Activated T-cell treated with anti-CD3 and anti-CD28 coated beads, Interleukin-2, amount 50 U/mL, for 24 hours (primary cell): ENCODE data around the gene DPF3.

ENCODE experiments used
- DNase-seq: peaks from one replicate; pipeline ENCODE4 v3.0.0-alpha.2; 2020
- H3K27ac Mint-ChIP-seq: 2 replicates; pipeline ENCODE4 v1.8.0; 2020; ENCODE audit warnings: mild to moderate bottlenecking, mixed read lengths
- H3K27me3 Mint-ChIP-seq: 2 replicates; pipeline ENCODE4 v1.8.0; 2020; ENCODE audit warnings: mixed read lengths
- H3K36me3 Mint-ChIP-seq: 2 replicates; pipeline ENCODE4 v1.8.0; 2020; ENCODE audit warnings: low read depth, mixed read lengths
- H3K4me1 Mint-ChIP-seq: 2 replicates; pipeline ENCODE4 v1.8.0; 2020; ENCODE audit warnings: low read depth, mixed read lengths
- H3K4me3 Mint-ChIP-seq: 2 replicates; pipeline ENCODE4 v1.8.0; 2020; ENCODE audit warnings: mild to moderate bottlenecking, moderate library complexity, mixed read lengths
- H3K9me3 Mint-ChIP-seq: 2 replicates; pipeline ENCODE4 v1.8.0; 2020; ENCODE audit warnings: mixed read lengths

The DPF3 gene

DNA sequence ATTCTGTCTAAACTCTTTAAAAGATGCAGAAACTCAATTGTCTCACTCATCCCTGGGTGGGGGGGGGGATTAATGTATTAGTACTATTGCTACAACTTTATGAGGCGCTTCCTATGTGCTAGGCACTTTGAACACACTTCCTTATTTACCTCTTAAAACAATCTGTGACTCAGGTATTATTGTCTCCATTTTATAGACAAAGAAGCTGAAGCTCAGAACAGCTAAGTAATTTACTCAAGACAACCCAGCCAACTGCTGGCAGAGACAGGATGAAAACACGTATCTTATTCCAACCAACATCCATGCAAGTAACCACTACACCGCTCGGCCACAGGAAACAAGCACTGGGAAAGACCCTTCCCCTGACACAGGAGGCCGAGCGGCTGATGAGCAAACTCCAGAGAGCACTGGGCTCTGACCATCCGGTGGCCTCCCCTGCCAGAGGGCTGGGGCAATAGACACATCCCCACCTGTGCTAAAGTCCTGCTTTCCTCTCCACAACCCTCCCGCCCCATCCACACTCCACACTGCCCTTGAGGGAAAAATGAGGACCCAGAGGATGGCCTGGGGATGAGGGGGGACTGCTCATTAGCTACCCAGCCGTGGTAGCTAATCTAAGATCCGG lies 244.2 kb downstream of the DPF3 start:
- Mint-ChIP-seq H3K27me3 (no peaks in the 10 kb centered on the region), H3K9me3 (no peaks in the 10 kb centered on the region), H3K36me3 (no peaks in the 10 kb centered on the region), H3K4me3 (no peak overlapping the region), H3K27ac (no peak overlapping the region), H3K4me1 (no peaks in the 10 kb centered on the region)
- DNase-seq = no peak

DNA sequence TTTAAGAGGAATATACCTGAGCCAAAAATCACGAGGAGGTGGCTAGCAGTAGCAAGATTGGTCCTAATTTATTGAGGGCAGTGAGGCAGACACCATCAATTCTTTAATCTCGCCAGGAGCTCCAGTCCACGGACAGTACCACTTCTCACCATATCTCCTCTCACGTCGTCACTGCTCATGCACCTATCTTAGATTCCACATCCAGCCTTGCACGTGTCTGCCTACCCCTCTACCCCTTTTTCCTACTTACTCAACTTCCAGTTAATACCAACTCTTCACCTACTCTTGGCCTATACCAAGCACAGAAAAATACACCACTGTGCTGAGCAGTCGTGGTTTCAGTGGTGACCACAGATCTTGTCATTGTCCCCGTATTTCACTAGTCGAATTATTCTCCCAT lies 246.1 kb downstream of the DPF3 start:
- Mint-ChIP-seq H3K27me3 (no peaks in the 10 kb centered on the region), H3K4me1 (no peaks in the 10 kb centered on the region), H3K36me3 (no peaks in the 10 kb centered on the region), H3K27ac (no peak overlapping the region), H3K4me3 (no peak overlapping the region), H3K9me3 (no peaks in the 10 kb centered on the region)
- no peak for DNase-seq

DNA sequence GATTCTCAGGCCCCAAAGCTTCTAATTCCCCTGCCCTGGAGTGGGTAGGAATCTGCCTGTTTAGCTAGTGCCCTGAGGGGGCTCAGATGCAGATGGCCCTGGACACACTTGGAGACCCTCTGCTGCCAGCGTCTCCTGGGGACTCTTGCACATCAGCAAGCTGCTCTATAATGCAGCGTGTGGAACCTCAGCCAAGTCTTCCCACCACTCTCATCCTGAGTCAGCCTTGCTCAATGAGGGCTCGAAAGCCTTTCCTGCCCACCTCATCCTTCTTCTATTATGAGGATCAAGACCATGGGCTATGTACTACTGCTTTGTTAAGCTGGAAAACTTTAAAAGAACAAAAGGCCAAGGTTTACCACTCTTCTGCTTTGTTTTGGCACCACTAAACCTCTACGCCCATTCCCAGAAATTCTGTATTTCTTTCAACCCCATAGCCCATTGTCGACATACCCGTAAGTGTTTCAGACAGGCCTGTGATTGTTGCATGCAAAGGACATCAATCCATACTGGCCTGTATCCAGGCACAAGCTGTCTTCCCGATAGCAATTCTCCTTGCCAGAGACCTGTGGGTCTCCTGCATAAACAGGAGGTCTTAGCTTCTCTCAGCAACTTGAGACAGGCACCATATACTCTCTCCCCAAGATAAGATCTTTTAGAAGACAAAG lies 246.9 kb downstream of the DPF3 start:
- no peaks in the 10 kb centered on the region for H3K9me3 Mint-ChIP-seq
- no peak overlapping the region for H3K27ac Mint-ChIP-seq
- no peaks in the 10 kb centered on the region for H3K27me3 Mint-ChIP-seq
- H3K4me3 Mint-ChIP-seq = no peak overlapping the region
- no peaks in the 10 kb centered on the region for H3K4me1 Mint-ChIP-seq
- H3K36me3 Mint-ChIP-seq = no peaks in the 10 kb centered on the region
- no peak for DNase-seq

DNA sequence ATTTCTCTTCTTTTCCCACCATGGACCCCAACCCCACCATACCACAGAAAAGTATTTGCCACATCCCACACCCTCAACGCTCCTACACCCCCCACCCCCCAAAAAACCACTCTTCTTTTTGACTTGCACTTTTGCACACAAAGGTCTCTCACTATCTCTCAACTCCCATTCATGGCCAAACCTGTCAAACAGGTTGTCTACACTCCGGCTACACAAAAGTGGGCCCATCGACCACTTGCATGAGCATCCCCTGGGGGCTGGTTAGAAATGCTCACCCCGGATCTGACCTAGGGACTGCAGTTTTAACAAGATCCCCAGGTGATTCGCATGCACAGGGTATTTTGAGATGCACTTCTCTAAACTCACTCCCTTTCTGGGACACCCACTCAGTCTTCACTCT lies 248.2 kb downstream of the DPF3 start:
- Mint-ChIP-seq H3K27ac (no peak overlapping the region), H3K4me1 (no peaks in the 10 kb centered on the region), H3K9me3 (no peaks in the 10 kb centered on the region), H3K4me3 (no peak overlapping the region), H3K36me3 (no peaks in the 10 kb centered on the region), H3K27me3 (no peaks in the 10 kb centered on the region)
- DNase-seq = no peak

DNA sequence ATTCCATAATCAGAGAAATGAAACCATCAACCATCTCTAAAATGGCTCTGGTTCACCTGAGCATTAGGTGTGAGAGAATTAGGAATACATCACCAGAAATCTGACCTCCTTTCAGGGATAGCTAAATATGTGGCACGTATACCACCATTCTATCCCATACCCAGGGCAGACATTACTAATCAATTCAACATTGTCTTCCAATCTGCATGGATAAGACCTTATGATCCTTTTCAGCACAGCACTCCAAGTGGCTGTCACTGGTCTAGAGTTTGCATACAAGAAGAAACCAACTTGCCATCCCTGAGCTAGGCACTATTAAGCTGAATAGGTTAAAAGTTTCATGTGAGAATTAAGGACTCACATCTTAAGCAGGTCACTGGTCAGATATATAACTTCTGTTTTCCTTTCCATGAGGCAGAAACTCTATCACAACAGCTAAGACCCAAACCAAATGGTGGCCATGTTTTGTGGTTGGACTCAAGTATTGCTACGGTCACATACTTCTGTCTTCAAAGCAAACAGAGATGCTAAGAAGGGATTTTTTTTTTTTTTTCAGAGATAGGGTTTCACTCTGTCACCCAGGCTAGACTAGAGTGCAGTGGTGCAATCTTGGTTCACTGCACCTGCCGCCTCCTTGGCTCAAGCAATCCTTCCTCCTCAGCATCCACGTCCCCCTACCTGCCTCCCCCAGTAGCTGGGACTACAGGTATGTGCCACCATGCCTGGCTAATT lies 249.0 kb downstream of the DPF3 start:
- no peaks in the 10 kb centered on the region for H3K9me3 Mint-ChIP-seq
- no peaks in the 10 kb centered on the region for H3K4me1 Mint-ChIP-seq
- DNase-seq = no peak
- H3K4me3 Mint-ChIP-seq = no peak overlapping the region
- no peaks in the 10 kb centered on the region for H3K36me3 Mint-ChIP-seq
- H3K27me3 Mint-ChIP-seq = no peaks in the 10 kb centered on the region
- no peak overlapping the region for H3K27ac Mint-ChIP-seq

DNA sequence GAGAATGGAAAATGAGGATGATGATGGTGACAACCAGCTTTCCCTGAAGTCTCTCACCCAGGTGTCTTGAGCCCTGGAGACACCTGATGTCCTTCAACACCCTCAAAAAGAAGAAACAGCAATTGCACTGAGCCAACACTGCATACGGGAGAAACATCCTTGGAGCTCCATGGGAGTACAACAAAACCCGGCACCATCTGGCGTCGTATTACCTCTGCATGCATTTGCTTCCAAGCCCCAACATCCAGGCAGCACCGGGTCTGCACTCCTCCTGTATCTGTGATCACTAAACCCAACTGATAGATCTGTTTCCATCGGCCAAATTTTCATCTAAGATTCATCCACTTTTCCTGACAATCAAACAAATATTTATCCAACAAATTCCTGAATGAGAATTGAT lies 249.9 kb downstream of the DPF3 start:
- DNase-seq = no peak
- no peak overlapping the region for H3K27ac Mint-ChIP-seq
- H3K9me3 Mint-ChIP-seq = peaks cover 5% of the 10 kb centered on the region
- H3K36me3 Mint-ChIP-seq = peaks cover under 1% of the 10 kb centered on the region
- H3K4me1 Mint-ChIP-seq = no peaks in the 10 kb centered on the region
- H3K4me3 Mint-ChIP-seq = no peak overlapping the region
- H3K27me3 Mint-ChIP-seq = no peaks in the 10 kb centered on the region

DNA sequence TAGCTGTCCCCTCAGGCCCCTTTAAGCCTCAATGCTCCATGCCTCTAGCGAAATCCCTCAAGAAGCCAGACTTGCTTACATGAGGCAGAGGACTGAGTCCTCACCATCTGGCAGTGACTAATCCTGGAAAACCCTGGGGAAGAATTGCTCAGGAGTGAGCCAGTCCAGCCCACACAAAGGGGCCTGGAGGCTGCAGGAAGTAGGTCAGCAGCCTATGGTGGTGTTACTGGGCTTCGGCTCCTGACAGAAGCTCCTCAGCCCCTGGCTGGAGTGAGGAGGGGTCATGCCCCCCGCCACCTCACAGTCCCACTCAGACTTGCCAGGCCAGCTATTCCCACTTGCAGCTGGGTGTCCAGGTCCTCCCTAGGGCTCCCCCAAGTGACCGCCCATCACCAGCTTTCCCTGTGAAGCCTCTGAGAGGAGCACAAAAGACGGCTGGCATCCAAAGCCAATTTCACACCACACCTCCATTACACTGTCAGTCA lies 250.5 kb downstream of the DPF3 start:
- Mint-ChIP-seq H3K4me3 (no peak overlapping the region), H3K9me3 (peaks cover 7% of the 10 kb centered on the region), H3K36me3 (peaks cover 2% of the 10 kb centered on the region), H3K4me1 (no peaks in the 10 kb centered on the region), H3K27ac (no peak overlapping the region), H3K27me3 (no peaks in the 10 kb centered on the region)
- no peak for DNase-seq

DNA sequence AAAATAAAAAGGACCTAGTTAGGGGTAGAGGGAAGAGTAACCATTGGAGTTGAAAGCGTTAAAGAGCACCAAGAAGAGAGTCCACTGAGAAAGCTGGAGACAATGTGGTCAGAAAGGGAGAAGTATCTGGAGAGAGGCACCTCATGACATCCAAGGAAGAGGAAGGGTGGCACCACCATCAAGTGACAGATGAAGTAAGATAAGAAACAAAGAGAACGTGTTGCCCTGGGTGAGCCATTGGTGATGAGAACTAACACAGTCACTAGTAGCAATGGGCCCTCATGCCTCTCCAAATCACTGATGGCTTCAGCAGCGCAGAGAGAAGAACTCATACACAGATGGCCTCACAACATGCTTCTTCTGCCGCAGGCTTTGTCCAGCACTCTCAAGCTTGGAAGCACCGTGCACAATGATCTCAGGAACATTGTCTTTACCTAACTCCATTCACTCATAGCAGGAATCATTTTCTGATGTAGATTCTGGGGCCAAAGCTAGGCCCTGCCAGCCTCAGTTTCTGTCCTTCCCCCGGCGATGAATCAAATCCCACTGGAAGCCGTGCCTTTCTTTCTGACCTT lies 252.9 kb downstream of the DPF3 start:
- Mint-ChIP-seq H3K27me3 (no peaks in the 10 kb centered on the region), H3K36me3 (peaks cover 2% of the 10 kb centered on the region), H3K9me3 (peaks cover 7% of the 10 kb centered on the region), H3K4me3 (no peak overlapping the region), H3K4me1 (no peaks in the 10 kb centered on the region), H3K27ac (no peak overlapping the region)
- DNase-seq = no peak

DNA sequence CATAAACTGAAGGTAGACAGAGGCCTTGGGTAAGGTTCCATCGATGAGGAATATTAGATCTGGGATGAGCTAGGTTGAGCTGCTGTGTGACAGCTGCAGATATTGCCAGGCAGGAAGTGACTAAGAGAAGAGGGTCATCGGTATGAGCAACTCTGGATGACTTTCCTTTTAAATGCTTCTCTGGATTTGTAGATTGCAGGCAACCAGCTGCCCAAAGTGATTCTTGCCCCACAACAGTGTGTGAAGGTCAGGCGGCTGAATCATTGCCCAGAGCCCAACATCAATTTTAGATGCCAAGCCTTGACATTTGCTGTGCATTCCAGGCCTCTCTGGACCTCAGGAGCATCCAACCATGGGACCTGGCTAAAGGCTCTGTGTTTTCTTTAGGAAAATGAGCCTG lies 255.9 kb downstream of the DPF3 start:
- Mint-ChIP-seq H3K27me3 (no peaks in the 10 kb centered on the region), H3K4me1 (no peaks in the 10 kb centered on the region), H3K27ac (no peak overlapping the region), H3K36me3 (peaks cover 2% of the 10 kb centered on the region), H3K4me3 (no peak overlapping the region), H3K9me3 (peaks cover 7% of the 10 kb centered on the region)
- no peak for DNase-seq

DNA sequence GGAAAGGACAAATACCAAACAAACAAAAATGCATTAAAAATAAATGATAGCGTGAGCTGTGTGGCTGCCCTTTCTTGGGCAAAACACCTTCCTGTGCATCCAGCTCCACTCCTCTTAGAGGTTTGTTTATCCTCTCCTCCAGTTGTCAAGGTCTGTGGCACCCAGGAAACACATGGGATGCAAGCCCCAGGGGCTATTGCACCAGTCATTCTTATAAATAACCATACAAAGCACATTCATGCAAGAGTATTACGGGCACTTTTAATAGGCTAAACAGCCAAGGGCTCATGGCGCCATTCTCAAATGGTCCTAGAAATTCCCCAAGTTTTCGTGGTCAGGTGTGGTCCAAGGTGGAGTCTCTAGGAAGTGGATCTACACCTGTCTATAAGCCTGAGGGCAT lies 257.0 kb downstream of the DPF3 start:
- Mint-ChIP-seq H3K4me1 (no peaks in the 10 kb centered on the region), H3K9me3 (peaks cover 7% of the 10 kb centered on the region), H3K27me3 (no peaks in the 10 kb centered on the region), H3K27ac (no peak overlapping the region), H3K36me3 (peaks cover 2% of the 10 kb centered on the region), H3K4me3 (no peak overlapping the region)
- no peak for DNase-seq

DNA sequence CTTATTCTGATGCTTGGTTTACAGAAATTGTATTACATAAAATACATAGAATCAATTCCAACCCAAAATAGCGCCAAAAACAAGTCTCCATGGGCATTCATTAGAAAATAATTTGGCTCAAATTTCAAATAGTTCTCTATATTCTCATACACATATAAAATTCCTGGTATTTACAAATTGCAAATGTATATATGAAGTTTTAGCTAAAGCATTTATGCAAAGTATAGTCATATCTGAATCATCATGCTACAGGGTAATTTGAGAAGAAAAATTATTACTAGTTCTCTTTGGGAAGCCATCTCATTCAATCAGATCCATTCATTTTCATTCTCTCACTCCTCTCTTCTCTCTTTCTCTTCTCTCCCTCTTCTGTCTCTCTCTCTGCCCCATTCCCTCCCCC lies 257.8 kb downstream of the DPF3 start:
- no peak overlapping the region for H3K27ac Mint-ChIP-seq
- H3K36me3 Mint-ChIP-seq = peaks cover 2% of the 10 kb centered on the region
- DNase-seq = no peak
- peaks cover 2% of the 10 kb centered on the region for H3K27me3 Mint-ChIP-seq
- no peaks in the 10 kb centered on the region for H3K4me1 Mint-ChIP-seq
- peaks cover 7% of the 10 kb centered on the region for H3K9me3 Mint-ChIP-seq
- H3K4me3 Mint-ChIP-seq = no peak overlapping the region

DNA sequence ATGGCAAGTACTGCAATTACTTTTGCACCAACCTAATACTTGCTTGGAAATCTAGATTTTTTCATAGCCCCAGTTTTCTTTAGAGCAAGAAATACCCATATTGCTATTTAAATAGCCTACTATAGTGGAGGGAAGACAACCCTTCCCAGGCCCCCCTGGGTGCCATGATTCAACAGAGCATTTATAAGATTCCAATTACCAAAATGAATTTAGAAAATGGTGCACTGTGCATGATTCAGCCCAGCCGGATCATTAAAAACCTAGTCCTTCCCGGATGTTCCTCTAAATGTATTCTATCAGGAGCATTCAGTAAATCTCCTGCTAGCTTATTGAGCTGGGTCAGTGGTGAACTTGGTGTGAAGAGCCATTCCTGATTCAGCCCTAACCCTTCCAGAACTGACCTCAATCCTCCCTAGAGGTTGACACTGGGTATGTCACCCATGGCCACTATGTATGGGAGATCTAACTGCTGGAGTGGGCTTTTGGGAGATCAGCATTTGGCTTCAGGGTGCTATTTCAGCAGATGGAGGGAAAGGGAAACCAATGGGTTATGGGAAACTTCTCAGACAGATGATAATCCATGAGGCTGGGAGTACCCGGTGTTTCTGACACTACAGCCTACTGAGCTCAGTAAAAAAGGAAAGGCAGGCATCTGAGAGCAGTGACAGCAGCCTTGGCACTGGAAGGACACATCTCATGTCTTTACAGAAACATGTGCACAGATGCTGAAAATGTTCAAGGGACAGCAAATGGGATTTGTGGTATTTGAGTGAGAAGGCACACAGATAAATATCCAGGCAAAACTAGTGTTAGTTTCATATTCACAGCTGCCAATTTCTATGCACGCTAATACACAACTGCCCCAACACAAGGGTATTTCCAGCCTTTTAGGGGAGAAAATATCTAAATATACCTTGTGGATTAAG lies 258.9 kb downstream of the DPF3 start:
- H3K27me3 Mint-ChIP-seq = peaks cover 2% of the 10 kb centered on the region
- H3K4me1 Mint-ChIP-seq = no peaks in the 10 kb centered on the region
- no peak for DNase-seq
- H3K4me3 Mint-ChIP-seq = no peak overlapping the region
- no peak overlapping the region for H3K27ac Mint-ChIP-seq
- H3K36me3 Mint-ChIP-seq = peaks cover 2% of the 10 kb centered on the region
- peaks cover 7% of the 10 kb centered on the region for H3K9me3 Mint-ChIP-seq

DNA sequence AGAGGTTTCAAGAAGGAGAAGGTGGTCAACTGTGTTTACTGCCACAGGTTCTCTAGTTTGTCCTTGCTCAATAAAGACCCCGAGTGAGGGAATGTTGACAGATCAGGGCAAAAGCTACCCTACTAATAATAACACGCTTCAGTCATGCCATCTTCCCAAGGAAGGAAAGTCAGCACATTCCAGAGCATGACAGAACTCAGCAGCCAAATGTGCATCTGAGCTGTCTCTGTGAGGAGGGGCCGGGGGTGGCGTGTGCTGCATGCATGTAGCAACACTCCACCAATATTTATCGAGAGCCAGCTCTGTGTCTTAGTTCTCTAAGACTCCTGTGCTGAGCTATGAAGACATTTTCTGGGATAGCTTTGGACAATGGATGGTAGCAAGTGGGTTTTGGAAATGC lies 260.4 kb downstream of the DPF3 start:
- no peaks in the 10 kb centered on the region for H3K36me3 Mint-ChIP-seq
- H3K27me3 Mint-ChIP-seq = peaks cover 2% of the 10 kb centered on the region
- H3K9me3 Mint-ChIP-seq = no peaks in the 10 kb centered on the region
- H3K4me1 Mint-ChIP-seq = no peaks in the 10 kb centered on the region
- H3K27ac Mint-ChIP-seq = no peak overlapping the region
- DNase-seq = no peak
- H3K4me3 Mint-ChIP-seq = no peak overlapping the region

DNA sequence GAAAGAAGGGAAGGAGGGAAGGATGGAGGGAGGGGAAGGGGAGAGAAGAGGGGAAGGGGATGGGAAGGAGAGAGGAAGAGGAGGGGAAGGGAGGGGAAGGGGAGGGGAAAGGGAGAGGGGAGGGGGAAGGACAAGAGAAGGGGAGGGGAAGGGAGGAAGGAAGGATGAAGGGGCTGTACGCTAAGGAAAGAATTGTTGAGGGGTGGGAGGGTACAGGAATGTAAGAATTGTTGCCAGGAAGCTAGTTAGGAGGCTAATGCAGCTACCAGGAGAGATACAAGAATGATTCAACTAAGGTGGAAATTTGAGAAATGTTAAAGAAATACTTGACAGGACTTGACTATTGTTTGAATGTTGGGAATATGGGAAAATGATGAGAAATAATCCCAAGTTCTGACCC lies 261.2 kb downstream of the DPF3 start:
- DNase-seq = no peak
- H3K27me3 Mint-ChIP-seq = peaks cover 2% of the 10 kb centered on the region
- no peak overlapping the region for H3K27ac Mint-ChIP-seq
- no peak overlapping the region for H3K4me3 Mint-ChIP-seq
- H3K36me3 Mint-ChIP-seq = no peaks in the 10 kb centered on the region
- no peaks in the 10 kb centered on the region for H3K9me3 Mint-ChIP-seq
- no peaks in the 10 kb centered on the region for H3K4me1 Mint-ChIP-seq
